ENCODE results near the gene CXCL12.

Gene CXCL12

DNA sequence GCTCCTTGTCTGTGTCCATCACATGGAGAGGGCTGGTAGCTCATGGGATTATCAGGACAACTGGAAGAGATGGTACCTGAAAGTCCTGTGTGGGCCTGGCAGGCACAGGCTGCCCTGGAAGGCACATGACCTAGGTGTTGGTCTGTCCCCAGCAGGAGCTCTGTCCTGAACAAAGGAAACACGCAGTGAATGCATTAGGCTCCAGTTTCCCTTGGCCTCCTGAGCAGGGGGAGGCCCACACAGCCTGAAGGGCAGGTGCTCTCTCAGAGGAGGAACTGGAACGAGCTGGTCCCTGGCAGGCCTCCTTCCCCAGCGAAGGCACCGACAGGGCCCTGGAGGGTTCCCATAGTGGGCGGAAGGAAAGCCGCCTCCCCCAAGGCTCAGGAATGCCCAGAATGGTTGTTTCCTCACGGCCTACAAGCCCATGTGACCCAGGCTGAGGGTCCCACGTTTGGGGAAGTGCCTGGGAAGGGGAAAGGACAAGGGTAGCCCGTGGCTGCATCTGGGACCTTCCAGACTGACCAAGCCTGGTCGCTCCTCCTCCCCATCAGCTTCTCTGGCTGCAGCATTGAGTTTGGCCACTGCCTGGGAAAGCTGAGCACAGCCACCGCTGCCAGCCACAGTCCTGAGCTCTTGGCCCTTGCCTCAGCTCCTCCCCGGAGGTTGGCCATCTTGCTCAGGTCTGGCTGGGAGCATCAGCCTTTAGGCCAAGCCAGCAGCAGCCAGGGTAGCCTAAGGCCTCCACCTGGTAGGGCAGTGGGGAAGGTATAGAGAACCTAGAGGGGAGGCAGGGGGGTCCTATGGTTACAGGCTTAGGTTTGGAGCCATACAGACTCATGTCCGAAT is 21.8 kb downstream of the CXCL12 start:
- DNase-seq (ENCODE audit: low spot score), result no peak

- no peak for DNase-seq (ENCODE audit: low spot score)
Measured at GRCh38 chr10:44361109-44361508, 23.8 kb downstream of the CXCL12 start.

- no peak for DNase-seq (ENCODE audit: low spot score)
Measured at GRCh38 chr10:44358080-44358771, 26.7 kb downstream of the CXCL12 start.

- no peak for DNase-seq (ENCODE audit: low spot score)
Measured at GRCh38 chr10:44357023-44357540, 27.8 kb downstream of the CXCL12 start.

- DNase-seq (ENCODE audit: low spot score), result no peak
Measured at GRCh38 chr10:44356139-44357022, 28.5 kb downstream of the CXCL12 start.

DNA sequence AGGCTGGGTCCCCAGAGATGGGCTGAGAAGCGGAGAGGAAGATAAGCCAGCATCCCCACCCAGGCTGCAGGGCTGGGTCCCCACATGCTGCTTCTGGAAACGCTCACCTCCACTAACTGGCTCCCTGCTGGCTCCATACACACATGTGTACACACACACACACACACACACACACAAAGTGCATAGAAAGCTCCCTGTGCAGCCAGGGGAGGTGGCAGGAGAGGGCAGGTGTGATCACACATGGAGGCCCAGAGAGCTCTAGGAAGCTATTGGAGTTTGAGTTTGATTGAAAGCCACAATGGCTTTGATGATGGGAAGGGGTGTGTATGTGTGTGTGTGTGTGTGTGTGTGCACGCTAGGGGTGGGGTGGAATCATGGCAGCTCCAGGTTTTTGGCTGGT is 29.3 kb downstream of the CXCL12 start:
- DNase-seq (ENCODE audit: low spot score), result no peak

DNA sequence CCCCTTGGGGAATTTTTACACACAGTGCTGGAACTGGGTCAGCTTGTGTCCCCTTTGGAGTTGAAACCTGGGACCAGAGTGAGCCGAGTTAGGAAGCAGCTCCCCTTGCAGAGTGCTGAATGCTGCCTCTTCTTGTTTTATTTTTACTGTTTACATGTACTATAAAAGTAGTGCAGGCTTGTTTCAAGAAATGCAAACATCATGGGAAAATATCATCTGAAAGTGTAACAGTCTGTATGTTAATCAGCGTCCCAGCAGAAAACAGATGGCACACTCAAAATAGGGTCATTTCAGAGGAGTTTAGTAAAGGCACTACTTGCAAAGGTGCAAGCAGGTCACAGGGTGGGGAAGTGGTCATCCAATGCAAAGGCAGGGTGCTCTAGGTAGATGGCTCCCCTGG is 30.1 kb downstream of the CXCL12 start:
- DNase-seq (ENCODE audit: low spot score), result no peak

DNA sequence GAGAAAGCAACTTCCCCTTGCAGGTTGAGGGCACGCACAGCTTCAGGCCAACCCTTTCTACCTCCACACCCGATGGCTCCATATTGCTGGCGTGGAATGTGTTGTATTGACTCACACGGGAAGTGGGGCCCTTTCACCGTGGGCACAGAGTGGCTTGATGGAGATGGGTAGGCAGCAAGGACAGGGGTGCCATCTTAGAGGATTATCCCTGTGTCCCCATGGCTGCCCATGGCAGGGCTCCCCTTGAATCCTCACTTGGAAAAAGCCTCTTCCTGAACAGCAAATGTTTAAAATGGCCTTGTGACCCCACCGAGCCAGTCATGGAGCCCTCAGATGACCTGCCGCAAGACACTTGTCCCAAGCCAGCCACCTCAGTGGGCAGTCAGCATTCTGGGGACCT is 31.2 kb downstream of the CXCL12 start:
- no peak for DNase-seq (ENCODE audit: low spot score)

- no peak for DNase-seq (ENCODE audit: low spot score)
Measured at GRCh38 chr10:44353128-44353390, 31.8 kb downstream of the CXCL12 start.

GRCh38 chr10:44352316-44353127 is 32.4 kb downstream of the CXCL12 start:
- DNase-seq (ENCODE audit: low spot score), result no peak

DNA sequence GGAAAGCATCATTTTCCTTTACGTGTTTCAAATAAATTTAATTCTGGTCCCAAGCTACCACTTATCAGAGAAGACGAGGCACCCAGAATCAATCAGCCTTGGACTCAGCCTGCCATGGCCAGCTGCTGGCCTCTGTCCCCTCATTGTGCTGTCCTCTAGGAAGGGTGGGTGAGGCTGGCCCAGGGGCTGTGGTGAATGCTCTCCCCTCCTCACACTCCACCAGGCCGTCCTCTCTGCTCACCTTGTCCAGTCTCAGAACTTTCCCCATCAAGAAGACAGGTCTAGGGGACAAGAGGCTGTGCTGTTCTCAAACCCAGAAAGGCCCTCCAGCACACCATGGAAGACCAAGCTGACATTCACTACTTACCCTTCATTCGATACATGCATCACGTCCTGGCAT is 36.4 kb downstream of the CXCL12 start:
- DNase-seq (ENCODE audit: low spot score), result no peak

DNA sequence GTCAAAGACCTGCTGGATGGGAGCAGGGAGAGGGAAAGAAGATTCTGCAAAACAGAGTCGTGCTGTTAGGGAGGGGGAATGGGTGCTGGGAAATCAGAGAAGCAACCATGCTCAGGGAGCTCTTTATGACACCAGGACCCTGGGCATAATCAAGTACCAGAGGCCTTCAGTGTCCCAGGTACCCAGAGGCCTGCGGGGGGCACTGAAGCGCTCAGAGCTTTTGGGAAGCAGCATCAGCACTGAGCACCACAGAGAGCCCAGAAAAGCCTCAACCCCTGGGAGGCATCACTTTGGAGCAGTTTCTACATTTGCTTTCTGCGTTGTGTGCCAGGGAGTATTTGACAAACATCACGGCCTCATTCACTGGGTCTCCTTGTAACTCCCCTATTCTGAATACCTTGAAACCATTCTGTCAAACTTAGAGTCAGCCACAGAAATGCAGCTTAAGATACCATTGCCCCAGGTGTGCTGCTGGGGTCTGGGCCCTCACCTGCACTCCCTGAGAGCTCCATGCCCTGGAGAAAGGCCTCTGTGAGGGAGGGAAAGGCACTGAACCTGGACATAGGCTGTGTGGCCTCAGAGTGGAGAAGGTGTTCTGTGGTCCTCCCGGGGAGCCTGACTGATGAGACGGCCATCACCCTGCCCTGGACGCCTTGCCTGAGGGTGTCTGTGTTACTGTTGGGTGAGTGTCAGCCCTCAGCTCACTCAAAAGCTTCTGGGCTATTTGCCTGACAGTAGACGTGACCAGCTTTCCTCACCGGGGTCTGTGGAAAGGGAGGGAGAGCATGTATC is 37.1 kb downstream of the CXCL12 start:
- DNase-seq (ENCODE audit: low spot score), result no peak

DNA sequence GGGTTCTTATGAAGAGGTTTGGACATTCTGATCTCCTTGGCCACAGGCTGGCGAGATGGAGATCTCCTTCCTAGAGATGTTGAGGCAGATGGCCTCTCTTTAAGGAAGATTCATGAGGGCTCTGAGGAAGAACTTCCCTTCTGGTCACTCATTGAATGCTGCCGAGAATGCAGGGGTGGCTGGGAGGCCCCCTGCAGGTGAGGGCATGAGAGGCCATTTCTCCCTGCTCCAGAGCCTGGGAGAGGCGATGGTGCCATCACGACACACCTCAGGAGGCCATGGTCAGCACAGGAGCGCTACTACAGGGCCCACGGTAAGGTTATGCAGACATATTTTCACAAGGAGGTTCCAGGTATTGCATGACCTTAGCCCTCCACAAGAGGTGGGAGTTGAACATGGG is 40.2 kb downstream of the CXCL12 start:
- no peak for DNase-seq (ENCODE audit: low spot score)

- DNase-seq (ENCODE audit: low spot score), result no peak
Measured at GRCh38 chr10:44343843-44344242, 41.1 kb downstream of the CXCL12 start.

- DNase-seq (ENCODE audit: low spot score), result no peak
Measured at GRCh38 chr10:44341886-44342285, 43.0 kb downstream of the CXCL12 start.

DNA sequence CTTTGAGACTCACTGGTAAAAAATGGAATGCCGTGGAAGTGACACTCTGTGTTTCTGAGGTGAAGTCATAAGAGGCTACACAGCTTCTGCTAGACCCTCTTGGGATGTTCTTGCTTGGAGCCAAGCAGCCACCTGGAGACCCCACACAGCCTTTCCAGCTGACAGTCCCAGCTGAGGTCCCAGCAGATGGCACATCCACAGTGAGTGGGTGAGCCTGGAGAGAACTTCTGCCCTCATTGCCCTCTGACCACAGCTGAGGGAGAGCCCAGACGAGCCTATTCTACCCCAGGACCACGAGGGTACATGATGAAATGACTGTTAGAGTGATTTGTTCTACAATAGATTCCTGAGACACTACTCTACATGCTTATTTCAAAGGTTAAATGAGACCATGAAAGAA is 44.3 kb downstream of the CXCL12 start:
- DNase-seq (ENCODE audit: low spot score), result no peak

DNA sequence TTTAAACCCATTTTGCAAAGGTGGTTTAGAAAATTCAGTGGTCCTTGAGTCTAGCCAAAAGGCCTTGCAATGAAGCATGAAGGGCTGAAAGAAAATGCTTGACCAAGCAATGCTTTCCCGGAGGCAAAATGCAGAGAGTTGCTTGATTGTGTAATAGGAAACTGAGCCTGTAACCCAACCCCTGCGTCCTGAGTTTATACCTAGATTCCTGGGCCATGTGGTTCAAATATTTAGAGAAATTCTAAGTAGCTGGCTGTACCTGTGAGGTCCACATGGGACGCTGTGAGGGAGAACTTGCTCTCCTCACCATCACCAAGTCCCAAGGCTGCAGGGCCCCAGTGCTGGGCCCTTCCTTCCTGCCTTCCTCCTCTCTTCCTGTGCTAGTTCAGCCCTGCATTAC is 45.7 kb downstream of the CXCL12 start:
- no peak for DNase-seq (ENCODE audit: low spot score)

- DNase-seq (ENCODE audit: low spot score), result no peak
Measured at GRCh38 chr10:44337081-44337480, 47.8 kb downstream of the CXCL12 start.

- no peak for DNase-seq (ENCODE audit: low spot score)
Measured at GRCh38 chr10:44335330-44336021, 49.4 kb downstream of the CXCL12 start.

DNA sequence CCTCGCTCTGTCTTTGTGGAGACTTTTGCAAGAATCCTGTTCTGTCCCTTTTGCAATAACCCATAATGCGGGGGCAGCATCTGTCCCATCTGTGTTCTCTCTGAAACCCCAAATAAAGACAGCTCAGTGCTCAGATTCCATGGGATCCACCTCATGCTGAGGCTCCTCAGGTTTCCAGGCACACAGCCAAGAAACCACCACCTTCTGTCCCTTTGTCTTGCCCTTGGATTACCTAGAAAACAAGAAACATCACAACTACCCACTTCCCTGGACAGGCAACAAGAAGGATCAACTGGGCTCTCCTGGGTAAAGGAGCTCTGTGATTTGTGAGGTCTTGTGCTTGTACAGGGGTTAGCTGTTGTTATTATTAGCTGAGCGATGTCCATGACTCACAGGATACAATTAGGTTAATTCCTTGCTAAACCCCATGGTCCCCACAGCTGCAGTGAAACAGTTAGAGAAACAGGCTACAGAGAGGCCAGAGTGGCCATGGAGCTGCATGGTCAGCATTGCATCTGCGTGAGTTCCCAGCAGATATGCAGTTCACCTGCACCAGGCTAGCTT is 50.2 kb downstream of the CXCL12 start:
- no peak for DNase-seq (ENCODE audit: low spot score)
